Fibroblast of skin of scalp (primary cell): ENCODE data around the gene FLT4.

ENCODE experiments used
- DNase-seq: peaks from one replicate; pipeline ENCODE4 v3.0.0-alpha.2; 2013

The FLT4 gene

GRCh38 chr5:180625791-180626660, 23.4 kb downstream of the FLT4 start:
- DNase-seq = no peak

- DNase-seq = no peak
Observed at GRCh38 chr5:180625125-180625790, 24.1 kb downstream of the FLT4 start.

- no peak for DNase-seq
Observed at GRCh38 chr5:180624587-180624986, 24.8 kb downstream of the FLT4 start.

DNA sequence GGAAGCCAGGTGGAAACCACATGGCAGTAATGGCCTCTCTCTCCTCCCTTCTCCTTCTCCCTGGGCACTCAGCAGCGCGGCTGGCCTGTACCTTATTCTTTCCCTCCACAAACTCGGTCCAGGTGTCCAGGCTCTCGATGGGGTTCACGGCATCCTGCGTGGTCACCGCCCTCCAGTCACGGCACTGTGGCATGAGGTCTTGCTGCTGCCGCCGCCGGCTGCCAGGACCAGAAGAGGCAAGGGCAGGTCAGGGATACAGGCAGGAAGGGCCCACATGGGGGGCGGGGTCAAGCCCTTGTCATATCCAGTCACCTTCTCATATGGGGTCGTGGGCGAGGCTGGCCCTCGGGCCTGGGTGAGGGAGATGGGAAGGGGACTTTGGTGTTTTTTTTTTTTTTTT, 25.6 kb downstream of the FLT4 start:
- DNase-seq = no peak

GRCh38 chr5:180623411-180623834, 26.0 kb downstream of the FLT4 start:
- DNase-seq = no peak

DNA sequence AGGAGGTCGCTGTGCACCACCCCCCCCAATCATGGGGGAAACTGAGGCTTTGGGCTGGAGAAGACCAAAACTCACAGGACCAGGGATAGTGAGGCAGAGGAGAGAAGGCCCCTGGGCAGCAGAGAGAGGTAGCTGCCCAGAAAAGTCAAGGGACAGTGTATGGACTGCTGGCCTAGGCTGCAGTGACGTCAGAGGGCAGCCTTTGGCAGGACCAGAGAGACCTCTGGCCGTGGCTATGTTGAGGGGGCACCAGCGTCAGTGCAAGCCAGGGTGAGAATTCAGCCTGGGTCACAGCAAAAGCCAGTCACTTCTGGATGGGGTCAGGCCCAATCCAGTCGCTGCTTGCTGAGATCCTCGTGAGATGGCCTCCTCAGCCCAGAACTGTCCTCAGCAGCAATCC, 26.5 kb downstream of the FLT4 start:
- DNase-seq = no peak

DNA sequence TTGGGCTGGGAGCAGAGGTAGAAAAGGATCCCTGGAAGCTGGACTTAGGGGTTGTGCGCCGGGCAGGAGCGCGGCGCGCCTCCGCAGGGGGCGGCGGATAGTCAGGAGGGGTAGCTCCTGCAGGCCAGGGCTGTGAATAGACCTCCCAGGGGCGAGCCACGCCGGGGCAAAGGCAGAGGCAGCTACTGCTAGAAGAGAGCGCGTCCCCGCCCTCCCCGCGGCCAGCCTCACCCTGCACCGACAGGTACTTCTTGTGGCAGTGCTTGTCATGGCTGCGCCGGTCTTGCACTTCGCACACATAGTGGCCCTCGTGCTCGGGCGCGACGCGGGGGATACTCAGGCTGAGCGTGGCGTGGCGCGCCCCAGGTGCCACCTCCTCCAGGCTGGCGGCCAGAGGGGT, 28.1 kb downstream of the FLT4 start:
- no peak for DNase-seq

GRCh38 chr5:180620014-180620413, 29.4 kb downstream of the FLT4 start:
- no peak for DNase-seq

- DNase-seq = no peak
Observed at GRCh38 chr5:180619563-180619915, 29.9 kb downstream of the FLT4 start.

GRCh38 chr5:180618829-180619562, 30.4 kb downstream of the FLT4 start:
- DNase-seq = peak; percentile 63

GRCh38 chr5:180618487-180618828, 30.9 kb downstream of the FLT4 start:
- DNase-seq = no peak

DNA sequence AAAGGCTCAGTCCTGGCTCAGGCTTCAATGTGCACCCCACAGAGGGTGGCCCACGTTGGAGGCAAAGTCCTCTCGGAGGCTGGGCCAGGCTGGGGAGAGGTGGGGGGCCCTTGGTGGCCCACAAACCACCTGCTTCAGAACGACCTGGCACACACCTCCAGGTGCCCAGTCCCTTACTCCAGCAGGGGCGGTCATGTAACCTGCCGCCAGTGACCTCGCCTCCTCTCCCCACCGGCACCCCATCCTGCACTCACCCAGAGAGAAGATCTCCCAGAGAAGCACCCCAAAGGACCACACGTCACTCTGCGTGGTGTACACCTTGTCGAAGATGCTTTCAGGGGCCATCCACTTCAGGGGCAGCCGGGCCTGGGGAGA, 35.6 kb downstream of the FLT4 start:
- no peak for DNase-seq

DNA sequence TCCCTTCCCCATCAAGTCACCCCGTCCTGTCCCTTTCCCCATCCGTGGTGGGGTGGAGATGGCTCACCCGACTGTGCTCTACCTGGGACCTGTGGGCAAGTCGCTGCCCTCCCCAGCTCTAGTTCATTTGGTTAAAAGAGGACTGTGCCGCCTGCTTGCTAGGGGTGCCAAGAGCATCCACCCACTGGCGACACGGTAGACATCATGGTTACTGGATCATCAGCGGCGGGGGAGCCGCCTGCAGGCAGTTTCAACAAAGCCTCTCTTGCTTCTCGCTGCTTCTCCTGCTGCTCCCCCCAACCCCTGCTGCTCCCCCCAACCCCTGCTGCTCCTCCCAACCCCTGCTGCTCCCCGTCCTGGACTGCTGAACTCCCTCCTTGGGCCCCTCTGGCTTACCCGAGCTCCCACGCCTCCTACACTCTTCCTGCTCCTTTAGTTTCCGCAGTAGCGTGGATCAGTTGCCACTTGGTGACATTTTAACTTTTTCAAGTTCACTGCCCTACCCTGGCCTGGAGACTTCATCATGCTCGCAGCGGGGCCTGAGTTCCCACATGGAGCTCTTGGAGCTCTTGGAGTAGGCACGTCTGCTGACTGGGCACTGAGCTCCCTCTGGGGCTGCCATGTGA, 36.1 kb downstream of the FLT4 start:
- DNase-seq = no peak

DNA sequence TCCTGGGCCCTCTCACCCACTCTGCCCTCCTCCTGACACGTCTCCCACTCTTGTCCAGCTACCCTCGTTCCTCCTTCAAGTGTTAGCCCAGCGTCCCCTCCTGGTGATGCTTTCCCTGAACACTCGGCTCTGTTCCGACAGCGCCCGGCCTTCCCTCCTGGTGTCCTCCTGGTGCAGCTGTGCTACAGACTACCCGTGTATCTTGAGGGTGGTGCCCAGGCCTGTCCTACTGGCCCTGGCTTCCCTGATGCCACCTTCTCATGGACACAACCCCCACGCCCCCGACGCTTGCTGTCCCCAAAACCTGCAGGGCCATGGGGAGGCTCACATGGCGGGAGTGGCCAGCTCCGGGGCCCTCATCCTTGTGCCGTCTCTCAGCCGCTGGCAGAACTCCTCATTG, 36.7 kb downstream of the FLT4 start:
- no peak for DNase-seq

DNA sequence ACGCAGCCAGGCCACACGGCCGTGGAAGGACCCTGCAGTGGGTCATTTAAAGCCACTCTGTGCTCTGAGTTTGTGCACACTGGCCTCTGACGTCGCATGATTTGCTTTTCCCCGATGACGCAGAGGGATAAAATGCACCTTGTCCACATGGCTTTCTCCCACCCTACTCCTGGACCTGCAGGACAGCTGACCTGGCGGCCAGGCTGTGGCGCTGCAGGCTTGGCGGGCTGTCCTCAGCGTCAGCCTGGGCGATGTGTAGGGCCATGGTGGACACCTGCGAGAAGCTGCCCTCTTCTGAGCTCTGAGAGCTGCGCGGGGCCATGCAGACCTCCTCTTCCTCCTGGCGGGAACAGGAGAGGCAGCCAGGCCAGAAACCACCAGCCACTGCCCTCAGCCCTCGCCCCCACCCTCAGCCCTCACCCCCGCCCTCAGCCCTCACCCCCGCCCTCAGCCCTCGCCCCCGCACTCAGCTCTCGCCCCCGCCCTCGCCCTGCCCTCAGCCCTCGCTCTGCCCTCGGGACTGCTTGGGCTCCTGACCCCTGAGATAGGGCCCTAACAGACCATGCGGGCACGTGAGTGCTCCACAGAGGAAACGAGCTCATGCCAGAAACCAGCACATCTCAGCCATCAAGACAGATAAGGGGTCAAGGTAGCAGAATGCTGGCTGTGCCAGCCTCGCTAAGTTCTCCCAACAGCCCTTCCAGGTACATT, 38.1 kb downstream of the FLT4 start:
- DNase-seq = no peak

DNA sequence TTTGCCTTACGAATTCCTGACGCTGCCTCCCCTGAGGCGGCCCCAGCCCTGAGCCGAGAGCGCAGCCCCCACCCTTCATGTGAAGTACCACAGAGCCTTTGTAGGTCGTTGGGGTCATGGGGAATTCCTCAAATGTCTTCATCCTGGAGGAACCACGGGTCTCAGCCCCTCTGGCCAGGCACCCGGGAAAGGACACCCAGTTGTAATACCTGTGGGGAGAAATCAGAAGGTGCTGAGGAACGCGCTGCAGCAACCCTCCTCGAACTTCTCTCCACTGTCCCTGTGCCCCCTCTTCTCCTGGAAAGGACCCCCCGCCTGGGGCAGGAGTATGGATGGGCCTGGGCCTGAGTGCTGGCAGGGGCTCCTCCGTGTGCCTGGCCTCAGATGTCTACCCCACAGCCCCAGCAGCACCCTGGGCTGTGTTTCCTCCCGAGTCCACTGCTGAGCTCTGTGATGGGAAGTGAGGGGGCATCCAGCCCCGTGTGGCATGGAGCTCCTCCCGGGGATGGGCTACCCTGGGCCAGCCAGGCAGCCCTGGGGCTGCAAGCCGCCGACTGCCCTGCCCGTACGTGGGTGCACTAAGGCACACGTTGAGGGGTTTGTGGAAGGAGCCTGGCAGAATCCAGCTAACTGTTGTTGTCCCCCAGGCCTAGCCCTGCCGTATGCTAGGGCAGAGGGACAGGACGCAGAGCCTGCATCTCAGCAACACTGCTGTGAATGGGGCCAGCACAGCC, 39.4 kb downstream of the FLT4 start:
- no peak for DNase-seq

DNA sequence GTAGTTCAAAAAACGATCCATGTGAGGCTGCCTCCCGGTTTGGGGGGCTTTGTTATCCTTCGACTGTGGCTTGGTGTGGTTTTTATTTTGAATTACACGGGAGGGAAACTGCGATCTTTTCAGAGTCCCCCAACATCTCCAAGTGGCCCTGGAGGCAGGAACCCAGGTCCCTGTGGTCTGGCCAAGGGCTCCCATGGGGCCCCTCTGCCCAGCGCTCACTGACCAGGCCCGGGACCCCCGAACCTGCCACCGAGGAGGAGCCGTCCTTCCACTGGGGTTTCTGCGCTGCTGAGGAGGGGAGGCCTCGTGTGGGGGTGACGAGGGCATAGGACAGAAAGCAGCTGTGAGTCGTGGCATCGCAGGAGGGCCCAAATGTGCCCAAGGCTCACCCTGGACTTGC, 40.0 kb downstream of the FLT4 start:
- DNase-seq = no peak

GRCh38 chr5:180608572-180609310, 40.7 kb downstream of the FLT4 start:
- no peak for DNase-seq

- no peak for DNase-seq
Observed at GRCh38 chr5:180607861-180608571, 41.4 kb downstream of the FLT4 start.

DNA sequence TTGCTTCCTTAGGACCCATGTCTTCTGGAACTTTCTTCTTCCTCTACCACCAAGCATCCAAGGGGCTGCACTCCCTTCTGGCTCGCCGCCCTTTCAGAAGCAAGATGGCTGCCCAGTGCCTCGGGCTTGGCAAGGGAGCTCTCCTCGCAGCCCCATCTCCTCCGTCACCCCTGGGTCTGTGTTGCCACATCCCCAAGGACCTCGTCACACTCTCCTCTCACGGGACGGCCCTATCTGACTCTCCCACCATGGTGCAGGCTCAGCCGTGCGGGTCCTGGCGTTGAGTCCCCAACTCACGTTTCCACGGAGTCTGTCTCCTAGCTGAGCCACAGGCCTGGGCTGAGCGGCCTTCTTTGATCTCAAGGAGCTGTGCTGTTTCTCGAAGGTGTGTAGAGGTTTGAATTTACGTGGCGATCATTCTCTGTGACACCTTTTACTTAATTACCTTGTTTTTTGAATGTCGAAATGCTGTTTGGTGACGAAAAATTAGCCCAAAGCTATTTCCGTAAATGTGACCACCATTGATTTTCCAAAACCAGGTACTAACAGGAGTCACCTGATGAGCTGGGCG, 43.1 kb downstream of the FLT4 start:
- DNase-seq = no peak
